KG1 (cell line): ENCODE measurements around the gene IRF2.
"Not testable (repeated sequence)": the region's sequence is repeated elsewhere in the genome, so short reads cannot be mapped to it uniquely, and the experiment has no call there.

ENCODE experiments used
- DNase-seq: peaks from one replicate; lab custom pipeline; 2025; lab: John Stamatoyannopoulos, UW

IRF2 gene

DNA sequence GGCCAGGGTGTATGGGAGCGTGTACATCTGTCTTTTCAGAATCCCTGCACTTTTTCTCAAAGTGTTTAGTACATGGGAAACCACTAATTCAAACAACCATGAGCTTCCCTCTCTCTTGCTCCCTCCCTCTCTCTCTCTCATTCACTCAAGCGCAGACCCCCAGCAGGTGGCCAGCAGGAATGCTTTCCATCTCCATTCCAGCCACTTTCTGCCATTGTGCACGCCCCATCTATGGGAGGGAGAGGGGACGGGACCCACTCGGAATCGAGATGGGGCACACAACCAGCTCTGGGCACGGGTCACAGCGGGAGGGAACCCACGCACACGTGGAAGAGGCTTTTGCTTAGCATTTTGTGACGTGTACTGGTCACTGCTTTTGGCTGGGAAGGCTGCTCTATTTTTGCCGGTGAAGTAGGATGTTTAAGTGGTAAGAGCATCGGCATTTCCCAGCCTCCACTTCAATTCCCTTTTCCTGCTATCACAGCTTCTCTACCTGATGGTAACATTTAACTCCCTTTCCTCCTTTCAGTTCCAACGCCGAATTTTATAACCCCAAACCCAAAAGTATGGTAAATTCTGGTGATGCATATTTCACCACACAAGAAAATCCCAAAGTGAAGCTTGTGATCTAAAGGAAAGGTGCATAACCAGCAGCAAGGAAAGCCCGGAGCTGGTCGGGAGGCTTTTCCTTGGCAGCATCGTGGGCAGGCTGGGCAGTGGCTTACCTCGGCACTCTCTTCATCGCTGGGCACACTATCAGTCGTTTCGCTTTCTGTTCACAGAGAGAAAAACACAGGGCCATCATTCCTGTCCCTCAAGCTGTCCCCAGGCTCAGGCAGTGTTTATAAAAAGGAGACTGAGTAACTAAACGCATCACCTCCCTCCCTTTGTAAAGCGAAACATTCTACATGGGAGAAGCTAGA, 84.1 kb downstream of the IRF2 start:
- no peak for DNase-seq

DNA sequence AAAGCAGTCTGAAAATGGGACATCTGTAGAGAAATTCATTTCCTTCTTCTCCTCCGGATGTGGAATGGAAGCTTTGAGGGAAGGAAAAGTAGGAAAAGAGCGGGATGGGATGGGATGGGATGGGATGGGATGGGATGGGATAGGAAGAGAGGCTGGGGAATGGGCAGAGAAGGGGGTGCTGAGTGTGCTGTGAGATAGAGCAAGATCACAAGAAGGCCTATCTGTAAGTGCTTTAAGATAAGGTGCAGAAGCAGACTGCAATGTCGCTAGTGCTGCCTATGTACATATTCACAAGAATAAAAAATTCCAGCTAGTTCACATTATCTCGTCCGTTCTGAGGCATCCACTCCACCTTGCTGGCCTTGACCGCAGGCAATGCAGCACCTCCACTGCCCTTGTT, 86.2 kb downstream of the IRF2 start:
- DNase-seq = no peak

DNA sequence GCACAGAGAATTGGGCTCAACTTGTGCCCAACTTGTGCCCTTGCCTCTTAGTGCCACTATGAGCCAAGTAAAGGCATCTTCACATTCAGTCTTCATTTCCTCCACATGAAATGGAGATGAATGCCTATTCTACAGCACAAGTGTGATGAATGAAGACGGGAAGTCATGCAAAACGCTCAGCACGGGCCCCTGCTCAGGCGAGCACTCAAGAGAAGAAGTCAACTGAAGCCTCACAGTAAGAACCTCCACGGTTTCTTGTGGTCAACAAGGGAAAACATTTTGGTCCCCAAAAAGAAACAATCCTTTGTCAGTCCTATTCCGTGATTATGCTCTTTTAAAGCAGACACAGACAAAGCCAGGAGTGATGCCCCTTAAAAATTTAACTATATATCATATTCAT, 87.0 kb downstream of the IRF2 start:
- DNase-seq = no peak

DNA sequence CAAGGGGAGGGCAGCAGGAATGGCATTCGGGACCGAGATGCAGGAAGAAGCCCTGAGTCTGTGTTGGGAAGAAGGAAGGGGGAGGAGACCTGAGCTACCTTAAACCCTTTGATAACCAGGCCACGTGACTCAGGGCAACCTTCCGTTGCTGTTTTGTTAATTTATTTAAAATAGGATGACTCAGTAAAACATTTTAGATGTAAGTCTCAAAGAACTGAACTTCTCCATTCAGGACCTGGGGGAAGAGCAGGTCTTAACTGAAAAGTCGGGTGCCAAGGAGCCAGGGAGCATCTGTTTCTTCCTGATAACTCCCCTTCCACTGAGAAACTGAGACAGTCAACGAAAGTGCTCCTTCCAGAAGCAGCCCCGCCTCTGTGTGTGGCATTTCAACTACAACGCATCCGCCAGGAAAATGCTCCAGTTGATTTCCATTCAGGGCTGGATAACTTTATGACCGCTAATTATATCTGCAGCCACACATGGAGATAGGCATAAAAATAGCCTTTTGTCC, 88.0 kb downstream of the IRF2 start:
- no peak for DNase-seq

DNA sequence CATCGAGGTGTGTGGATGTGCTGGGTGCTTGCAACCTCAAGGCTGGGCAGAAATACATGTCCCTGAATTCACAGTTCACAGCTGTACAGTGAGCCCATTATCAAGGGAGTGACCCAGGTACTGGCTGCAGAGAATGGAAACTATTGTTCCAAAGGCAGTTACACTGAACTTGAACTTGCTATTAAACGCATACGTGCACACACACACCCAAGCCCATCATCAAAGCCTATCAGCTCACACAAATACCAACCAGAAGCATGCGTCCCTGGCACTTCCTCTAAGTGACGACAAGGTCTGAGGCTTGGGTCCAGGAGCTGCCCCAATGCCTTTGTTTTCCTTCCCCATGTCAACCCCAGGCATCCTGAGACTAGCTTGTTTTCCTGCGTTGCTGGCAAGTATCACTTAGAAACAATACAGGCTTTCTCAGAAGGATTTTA, 88.6 kb downstream of the IRF2 start:
- no peak for DNase-seq

DNA sequence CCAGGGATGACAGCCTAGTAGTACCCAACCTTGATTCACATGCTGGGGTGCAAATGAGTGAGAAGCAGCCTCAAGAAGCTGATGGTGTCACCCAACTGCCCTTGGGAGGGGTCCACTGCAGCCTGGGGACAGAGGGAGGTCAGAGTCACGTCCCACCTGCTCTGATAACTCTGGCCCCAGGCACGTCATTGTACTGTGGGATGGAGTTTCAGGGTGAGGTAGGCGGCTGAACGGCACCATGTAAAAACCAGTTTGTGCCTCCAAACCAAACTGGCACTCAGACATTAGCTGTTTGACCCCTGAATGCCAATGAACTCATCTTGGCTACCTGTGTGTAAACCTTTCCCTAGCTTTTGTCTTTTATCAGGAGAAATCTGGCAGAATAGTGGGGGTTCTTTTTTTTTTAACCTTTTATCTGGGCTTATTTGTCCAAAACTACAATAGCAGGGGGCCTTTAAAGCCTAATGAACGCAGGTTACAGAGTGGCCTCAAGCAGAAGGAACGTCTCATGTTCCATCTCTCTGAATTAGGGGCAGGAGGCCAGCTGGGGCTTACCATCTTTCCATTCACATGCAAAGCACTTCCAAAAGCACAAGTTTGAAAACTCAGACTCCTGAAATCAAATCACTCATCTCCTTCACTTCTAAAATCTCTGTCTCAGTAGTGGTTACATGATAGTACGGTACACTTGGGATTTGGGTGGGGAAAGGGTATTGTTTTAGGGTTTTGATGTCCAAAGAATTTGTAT, 89.4 kb downstream of the IRF2 start:
- DNase-seq = no peak

DNA sequence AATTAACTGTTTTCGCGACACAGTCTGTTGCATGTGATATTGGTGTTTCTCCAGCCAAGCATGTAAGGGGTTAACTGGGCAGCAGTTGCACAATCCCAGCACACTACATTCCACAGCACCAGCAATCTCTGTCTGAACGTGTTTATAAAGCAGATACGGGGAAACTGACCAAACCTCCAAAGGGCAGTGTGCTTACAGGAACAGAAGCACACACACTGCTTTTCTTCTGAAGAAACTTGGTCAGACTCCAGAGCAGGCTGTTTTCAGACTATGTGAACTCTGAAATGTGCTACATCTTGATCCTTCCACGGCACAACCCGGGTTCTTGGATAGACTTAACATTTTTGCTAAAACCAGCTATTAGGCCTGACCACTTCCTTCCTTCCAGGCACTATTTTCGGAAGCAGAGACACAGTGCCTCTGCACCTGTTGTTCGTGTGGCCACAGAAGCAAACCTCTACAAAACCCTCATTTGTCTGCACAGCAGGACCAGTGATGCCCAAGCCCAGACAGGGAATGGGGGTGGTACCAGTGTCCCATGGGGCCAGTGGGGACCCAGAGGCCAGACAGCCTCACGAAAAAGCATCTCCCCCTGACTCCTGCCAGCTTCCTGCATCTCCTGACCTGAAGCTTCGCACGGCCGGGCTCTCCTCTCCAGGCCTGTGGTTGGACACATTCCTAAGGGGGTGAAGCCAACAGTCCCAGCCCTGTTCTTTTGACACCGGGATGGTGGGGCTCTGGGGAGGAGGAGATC, 90.1 kb downstream of the IRF2 start:
- no peak for DNase-seq

DNA sequence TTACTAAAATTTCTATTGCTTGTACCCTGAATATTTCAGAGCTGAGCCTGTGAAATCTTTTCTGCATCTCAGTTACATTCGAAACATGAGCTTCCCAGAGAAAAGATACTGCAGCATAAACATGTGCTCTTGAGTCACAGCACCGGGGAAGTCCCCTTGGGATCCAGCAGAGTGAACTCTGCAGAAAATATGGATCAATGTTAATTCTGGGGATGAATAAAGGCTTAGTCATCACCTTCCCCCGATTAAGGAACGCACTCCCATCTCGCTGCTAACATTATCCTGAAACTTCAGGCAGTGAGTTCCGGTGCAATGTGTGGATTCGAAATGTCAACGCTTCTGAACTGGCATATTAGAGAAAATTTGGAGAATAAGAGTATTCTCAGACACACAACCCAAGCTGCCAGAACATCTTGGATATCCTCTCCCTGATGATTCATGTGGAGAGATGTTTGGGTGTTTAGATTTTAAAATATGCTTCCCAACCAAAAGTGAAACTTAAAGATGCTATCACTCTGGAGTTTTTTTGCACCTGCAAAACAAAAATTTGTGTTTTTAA, 90.8 kb downstream of the IRF2 start:
- no peak for DNase-seq

DNA sequence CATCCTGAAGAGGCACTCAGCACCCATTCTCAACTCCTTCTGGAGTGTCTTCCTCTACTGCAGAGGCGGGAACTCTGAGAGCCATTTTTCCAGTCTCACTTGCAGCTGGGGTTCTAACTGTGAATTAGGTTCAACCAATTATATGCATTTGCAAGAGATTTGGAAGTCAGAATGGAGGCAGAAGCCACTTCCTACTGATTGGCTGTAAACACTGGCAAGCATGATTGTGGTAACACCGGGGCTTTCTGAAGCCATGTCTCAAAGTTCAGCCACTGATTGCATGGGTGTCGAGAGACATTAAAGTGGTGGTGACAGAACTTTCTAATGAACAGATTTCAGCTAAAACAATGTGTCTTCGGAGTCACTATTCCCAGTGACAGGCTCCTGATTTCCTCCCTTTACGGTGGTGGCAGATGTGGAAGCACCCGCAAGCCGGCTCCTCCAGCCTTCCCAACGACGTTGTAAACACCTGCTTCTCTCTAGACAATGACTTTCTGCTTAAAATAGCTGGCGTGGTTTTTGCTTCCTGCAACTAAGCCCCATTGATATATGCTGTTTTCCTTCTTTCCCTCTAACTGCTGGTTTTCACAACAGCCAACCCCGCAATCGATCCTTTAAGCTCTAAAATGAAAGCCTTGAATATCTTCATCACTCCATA, 92.0 kb downstream of the IRF2 start:
- no peak for DNase-seq

DNA sequence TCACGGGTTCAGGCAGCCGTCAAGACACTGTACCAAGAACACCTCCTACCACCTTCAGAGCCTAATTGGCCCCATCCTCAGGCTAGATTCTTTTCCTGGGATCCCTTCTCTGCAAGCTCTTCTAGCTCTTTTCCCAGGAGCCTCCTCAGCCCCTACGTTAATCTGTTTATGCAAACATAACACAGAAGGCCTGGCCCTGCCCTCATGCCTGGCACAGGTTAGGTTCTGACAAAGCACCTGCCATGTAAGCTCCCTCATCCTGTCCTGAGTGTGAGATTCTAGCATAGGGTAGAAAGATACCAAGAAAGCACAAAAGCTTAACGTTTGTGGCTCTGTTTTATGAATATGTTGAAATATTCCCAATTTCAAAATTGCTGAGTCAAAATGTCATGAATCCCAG, 93.6 kb downstream of the IRF2 start:
- DNase-seq = no peak

DNA sequence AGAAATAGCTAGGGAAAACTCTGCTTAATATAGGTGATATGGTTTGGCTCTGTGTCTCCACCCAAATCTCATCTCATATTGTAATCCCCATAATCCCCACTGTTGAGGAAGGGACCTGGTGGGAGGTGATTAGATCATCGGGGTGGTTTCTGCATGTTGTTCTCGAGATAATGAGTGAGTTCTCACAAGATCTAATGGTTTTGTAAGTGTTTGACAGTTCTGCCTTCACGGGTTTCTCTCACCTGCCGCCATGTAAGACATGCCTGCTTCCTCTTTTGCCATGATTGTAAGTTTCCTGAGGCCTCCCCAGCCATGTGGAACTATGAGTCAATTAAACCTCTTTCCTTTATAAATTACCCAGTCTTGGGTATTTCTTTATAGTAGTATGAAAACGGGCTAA, 94.1 kb downstream of the IRF2 start:
- DNase-seq = not testable (repeated sequence)

DNA sequence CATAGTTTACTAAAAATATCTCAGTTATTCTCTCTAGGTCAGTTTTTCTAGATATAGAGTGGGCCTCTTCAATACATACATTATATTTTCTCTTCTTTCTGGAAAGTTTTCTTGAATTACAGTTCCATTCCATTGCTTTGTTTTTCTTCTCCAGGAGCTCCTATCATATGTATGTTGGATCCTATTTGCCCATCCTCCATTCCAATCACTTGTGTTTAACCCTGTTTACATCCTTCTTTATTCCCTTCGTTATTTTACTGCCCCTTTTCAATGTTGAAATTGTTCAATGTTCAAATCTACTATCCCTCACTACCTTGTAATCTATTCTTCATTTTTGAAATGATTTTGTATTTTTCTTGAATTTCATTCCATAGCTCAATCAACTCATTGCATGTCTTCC, 97.4 kb downstream of the IRF2 start:
- DNase-seq = no peak

DNA sequence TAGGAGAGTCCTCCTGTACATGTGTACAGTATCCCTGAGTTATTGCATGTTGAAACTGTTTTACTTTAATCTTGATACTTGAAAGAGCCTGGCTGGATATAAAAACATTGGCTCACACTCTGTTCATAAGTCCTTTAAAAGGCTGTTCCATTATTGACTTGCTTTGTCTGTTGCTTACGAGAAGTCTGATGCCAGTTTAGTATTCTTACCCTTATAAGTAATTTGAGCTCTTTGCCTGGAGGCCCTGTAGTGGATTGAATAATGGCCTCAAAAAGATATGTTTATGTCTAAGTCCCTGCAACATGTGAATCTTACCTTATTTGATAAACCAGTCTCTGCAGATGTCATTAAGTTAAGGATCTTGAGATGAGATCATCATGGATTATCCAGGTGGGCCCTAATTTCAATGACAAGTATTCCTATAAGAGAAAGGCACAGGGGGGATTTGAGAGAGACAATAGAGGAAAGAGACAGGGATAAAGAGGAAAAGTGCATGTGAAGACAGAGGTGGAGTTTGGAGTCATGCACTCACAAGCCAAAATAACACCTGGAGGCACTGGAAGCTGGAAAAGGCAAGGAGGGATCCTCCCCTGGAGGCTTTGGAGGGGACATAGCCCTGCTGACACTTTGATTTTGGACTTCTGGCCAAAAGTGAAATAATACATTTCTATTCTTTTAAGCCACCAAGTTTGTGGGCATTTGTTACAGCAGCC, 98.1 kb downstream of the IRF2 start:
- no peak for DNase-seq

DNA sequence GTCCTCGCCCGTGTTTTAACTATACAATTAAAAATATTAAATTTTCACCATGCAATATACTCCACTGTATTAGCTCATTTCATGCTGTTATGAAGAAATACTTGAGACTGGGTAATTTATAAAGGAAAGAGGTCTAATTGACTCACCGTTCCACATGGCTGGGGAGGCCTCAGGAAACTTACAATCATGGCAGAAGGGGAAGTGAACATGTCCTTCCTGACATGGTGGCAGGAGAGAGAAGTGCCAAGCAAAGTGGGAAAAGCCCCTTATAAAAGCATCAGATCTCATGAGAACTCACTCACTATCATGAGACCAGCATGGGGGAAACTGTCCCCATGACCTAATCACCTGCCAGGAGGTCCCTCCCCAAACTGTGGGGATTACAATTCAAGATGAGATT, 98.7 kb downstream of the IRF2 start:
- DNase-seq = not testable (repeated sequence)

DNA sequence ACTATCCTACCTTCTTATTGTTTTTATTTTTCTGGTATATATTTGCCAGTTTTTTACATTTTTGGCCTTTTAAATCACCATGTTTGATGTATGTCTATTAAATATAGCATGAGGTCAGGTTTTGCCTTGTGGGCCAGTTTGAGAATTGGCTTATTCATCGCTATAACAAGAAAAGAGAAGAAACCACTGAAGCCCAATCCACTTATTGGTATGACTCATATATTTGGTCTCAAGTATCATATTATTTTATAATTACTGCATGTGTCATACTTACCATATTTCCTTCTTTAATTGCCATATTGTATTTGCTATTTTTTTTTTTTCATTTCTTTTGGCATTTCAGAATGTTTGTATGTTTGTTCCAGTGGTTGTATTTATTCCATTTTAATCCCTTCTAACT, 99.3 kb downstream of the IRF2 start:
- no peak for DNase-seq

DNA sequence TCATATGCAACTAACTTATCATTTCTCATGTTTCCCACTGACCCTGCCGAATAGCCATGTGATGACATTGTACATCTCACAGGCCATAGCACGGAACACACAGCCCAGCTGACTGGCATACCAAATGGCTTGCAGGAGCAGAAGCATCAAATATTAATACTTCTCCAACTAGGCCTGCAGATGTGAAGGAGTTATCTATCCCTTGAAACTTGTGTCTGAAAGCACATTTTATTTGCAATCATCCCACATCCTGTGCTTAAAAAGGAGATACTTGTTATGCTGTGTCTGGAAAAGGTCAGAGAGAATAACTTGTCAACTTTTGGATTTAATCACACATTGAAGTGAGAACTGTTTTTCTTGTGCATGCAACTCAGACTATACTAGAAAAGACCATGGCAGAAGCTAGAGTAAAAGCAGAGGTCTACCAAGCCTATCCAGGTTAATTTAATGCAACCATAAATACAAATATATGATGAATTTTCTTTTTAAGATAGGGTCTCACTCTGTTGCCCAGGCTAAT, 100.4 kb downstream of the IRF2 start:
- no peak for DNase-seq

DNA sequence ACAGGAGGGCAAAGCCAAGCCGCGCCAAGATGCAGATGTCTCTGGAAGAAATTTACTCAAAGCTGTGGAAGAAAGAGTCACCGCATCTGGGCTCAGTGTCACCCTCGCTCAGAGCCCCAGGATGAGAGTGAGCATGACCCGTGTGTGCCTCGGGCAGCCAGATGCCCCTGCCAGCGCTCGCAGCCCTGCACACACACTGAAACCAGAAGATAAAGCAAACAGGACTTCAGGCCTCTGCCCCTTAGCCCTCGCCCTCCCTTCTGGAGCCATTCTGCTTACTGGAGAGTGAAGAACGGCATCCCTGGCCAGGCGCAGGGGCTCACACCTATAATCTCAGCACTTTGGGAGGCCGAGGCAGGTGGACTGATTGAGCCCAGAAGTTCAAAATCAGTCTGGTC, 103.0 kb downstream of the IRF2 start:
- DNase-seq = no peak

DNA sequence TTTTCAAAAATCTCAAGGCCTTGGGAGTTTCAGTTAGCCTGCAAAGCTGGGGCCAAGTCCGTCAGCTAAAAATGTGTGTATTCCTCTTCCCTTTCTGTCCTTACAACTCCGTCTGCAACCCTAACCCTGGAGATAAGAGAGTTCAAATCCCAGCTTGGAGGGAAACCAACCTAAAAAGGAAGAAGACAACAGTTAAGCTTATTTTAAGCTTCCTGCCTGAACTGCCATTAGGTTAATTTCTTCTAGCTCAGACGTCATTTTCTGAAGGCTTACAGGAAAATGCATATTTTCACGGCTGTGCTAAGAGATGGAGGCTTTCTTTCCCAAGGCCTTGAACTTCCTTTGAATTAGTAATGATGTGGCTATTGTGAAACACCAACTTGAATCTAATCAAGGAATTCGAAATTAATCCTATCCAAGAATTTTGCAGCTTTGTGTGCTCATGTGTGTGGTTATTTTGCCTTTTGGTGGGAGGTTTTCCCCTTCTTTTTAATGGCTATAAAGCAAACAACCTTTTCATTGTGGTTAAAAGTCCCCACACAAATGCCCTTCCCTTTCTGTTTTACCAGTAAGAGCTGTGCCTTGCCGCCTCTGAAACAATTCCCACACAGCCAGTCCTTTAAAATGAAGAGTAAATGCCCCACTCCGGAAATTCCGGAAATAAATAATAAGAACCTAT, 103.5 kb downstream of the IRF2 start:
- DNase-seq = no peak

DNA sequence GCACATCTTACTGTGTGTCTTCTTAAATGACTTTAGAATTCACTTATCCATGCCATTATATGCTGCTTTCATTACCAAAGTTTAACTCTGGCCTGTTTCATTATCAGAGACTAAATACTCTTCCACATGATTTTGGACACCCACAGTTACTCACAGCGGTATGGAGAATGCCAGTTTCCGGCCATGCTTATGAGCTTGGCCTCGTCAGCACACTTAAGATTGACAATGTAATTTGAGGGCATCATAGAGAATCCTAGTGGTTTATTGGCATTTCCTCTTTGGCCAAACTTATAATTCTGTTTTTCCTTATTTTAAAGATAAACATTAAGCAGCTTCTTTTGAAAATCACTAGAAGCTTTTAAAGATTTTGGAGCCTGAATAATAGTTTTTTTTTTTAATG, 104.5 kb downstream of the IRF2 start:
- DNase-seq = no peak

DNA sequence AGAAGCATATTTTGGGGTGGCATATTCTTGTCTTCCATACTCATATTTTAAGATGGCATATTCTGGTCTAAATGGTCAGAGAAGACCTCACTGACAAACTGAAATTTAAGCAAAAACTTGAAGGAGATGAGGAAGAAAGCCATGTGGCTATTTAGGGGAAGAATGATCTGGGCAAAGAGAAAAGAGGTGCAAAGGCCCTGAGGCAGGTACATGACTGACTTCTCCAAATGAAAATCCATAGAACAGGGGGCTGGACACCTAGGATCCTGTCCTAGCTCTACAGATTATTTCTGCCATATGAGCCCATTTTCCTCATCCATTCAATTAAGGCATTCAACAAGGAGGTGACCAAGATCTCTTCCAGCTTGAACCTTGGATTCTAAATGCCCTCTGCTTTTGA, 105.6 kb downstream of the IRF2 start:
- DNase-seq = no peak
